Esophagus muscularis mucosa (tissue), 4 donors: ENCODE measurements around the gene ORM2. TPM values are rescaled to one million over a fixed set of nuclear protein-coding genes. Genes with fewer than 3 reads are reported as not detected.

Experiments
- DNase-seq: peaks from one replicate; pipeline ENCODE4 v3.0.0-alpha.2; 2017; ENCODE audit errors: extremely low spot score
- H3K27ac ChIP-seq, 4 donors: fragments of 200-600 bp; sonication (generic); replicated peaks in 1 of 4; 1 replicate in 3 of 4; 2 replicates in 1 of 4; pipeline ENCODE4 v1.5.1; 2016 to 2019; ENCODE audit warnings: mild to moderate bottlenecking in 1 of 4
- H3K27me3 ChIP-seq, 4 donors: fragments of 200-600 bp; sonication (generic); one replicate each; pipeline versions ENCODE4 v1.5.1 to v1.6.0; 2016 to 2019
- H3K36me3 ChIP-seq, 4 donors: fragments of 200-600 bp; sonication (generic); one replicate each; pipeline ENCODE4 v1.5.1; 2016 to 2019
- H3K4me1 ChIP-seq, 4 donors: fragments of 200-600 bp; sonication (generic); one replicate each; pipeline ENCODE4 v1.5.1; 2016 to 2019
- H3K4me3 ChIP-seq, 4 donors: fragments of 200-600 bp; sonication (generic); 1 replicate in 2 of 4; 2 replicates in 2 of 4; pipeline ENCODE4 v1.5.1; 2016 to 2019; ENCODE audit warnings: mild to moderate bottlenecking in 4 of 4, moderate library complexity in 1 of 4
- H3K9me3 ChIP-seq, 4 donors: fragments of 200-600 bp; sonication (generic); 1 replicate in 3 of 4; 2 replicates in 1 of 4; pipeline ENCODE4 v1.5.1; 2016 to 2019
- EP300 ChIP-seq: sonication (generic); formaldehyde crosslinking; IDR thresholded peaks from one replicate; pipeline ENCODE4 v1.6.1; 2017; ENCODE audit warnings: antibody characterized with exemption
- POLR2A ChIP-seq: fragments of 450-650 bp; IDR thresholded peaks from one replicate; pipeline ENCODE4 v1.6.1; 2017; ENCODE audit warnings: antibody characterized with exemption, moderate library complexity, mild to moderate bottlenecking, low read depth
- POLR2AphosphoS5 ChIP-seq, 2 donors: sonication (generic); formaldehyde crosslinking; IDR thresholded peaks; one replicate each; pipeline ENCODE4 v1.6.1; 2017; ENCODE audit warnings: antibody characterized with exemption in 2 of 2
- WGBS: methylation state at CpG from one replicate; pipeline ENCODE4 v1.1.5; 2018; 5-methylcytosine and 5-hydroxymethylcytosine counted together
- intact Hi-C: fragments of 100-400 bp; cut with DNase I; formaldehyde crosslinking; loops from one replicate; pipeline ENCODE4 v1.15.1; 2023
- total RNA-seq, 4 donors: library from RNA; depleted of rRNA; stranded (reverse); fragments of >200 nt; gene quantifications; one replicate each; pipeline versions ENCODE4 v1.1.0 to v1.2.1, GENCODE V29; 2016
- TF ChIP-seq, protein P1 (sequence below), 3 experiments: fragments of 200-600 bp in 2 of 3; fragments of 450-650 bp in 1 of 3; sonication (generic) in 2 of 3; IDR thresholded peaks; one replicate each; pipeline ENCODE4 v1.5.1; 2017 to 2019; ENCODE audit warnings: antibody characterized with exemption in 3 of 3, mild to moderate bottlenecking in 2 of 3, moderate library complexity in 1 of 3

ORM2 gene
- total RNA-seq, 4 donors from 2014 or later: not detected

GRCh38 chr9:114373960-114374730, 44.5 kb downstream of the ORM2 start:
- H3K9me3 ChIP-seq: no peaks in the 10 kb centered on the region
- H3K4me3 ChIP-seq: no peak overlapping the region
- no peaks in the 10 kb centered on the region for H3K27me3 ChIP-seq
- WGBS: 86% methylated on average over 9 of the region's 16 CpGs
- DNase-seq: no peak
- H3K36me3 ChIP-seq: peaks cover 9 to 72% (median 33%) of the 10 kb centered on the region in 4 donors
- intact Hi-C loops: no loop called here
- TF ChIP-seq, protein P1, sequence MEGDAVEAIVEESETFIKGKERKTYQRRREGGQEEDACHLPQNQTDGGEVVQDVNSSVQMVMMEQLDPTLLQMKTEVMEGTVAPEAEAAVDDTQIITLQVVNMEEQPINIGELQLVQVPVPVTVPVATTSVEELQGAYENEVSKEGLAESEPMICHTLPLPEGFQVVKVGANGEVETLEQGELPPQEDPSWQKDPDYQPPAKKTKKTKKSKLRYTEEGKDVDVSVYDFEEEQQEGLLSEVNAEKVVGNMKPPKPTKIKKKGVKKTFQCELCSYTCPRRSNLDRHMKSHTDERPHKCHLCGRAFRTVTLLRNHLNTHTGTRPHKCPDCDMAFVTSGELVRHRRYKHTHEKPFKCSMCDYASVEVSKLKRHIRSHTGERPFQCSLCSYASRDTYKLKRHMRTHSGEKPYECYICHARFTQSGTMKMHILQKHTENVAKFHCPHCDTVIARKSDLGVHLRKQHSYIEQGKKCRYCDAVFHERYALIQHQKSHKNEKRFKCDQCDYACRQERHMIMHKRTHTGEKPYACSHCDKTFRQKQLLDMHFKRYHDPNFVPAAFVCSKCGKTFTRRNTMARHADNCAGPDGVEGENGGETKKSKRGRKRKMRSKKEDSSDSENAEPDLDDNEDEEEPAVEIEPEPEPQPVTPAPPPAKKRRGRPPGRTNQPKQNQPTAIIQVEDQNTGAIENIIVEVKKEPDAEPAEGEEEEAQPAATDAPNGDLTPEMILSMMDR (IDR thresholded peaks at IDR 0.05): no peak
- TF ChIP-seq POLR2AphosphoS5 (IDR thresholded peaks at IDR 0.05) (no peak), POLR2A (no peak), EP300 (no peak)
- H3K4me1 ChIP-seq: peaks cover 14 to 27% (median 21%) of the 10 kb centered on the region in 4 donors
- H3K27ac ChIP-seq: no peak overlapping the region

GRCh38 chr9:114374936-114375335, 45.3 kb downstream of the ORM2 start:
- Histone ChIP-seq H3K36me3 (peaks cover 9 to 73% (median 39%) of the 10 kb centered on the region in 4 donors), H3K27me3 (no peaks in the 10 kb centered on the region), H3K4me1 (peaks cover 14 to 27% (median 21%) of the 10 kb centered on the region in 4 donors), H3K27ac (no peak overlapping the region), H3K9me3 (no peaks in the 10 kb centered on the region), H3K4me3 (no peak overlapping the region)
- no peak for DNase-seq
- intact Hi-C loops: no loop called here
- 83% methylated on average over 9 of the region's 9 CpGs for WGBS
- TF ChIP-seq, protein P1 (IDR thresholded peaks at IDR 0.05): no peak
- TF ChIP-seq POLR2AphosphoS5 (IDR thresholded peaks at IDR 0.05) (no peak), POLR2A (no peak), EP300 (no peak)

- TF ChIP-seq POLR2AphosphoS5 (IDR thresholded peaks at IDR 0.05): no peak
- TF ChIP-seq POLR2A: no peak
- TF ChIP-seq, protein P1 (IDR thresholded peaks at IDR 0.05): no peak
- no peak for TF ChIP-seq EP300
- Histone ChIP-seq H3K27me3 (no peaks in the 10 kb centered on the region), H3K4me1 (peaks cover 14 to 27% (median 19%) of the 10 kb centered on the region in 4 donors), H3K36me3 (peaks cover 9 to 74% (median 43%) of the 10 kb centered on the region in 4 donors), H3K4me3 (no peak overlapping the region), H3K9me3 (no peaks in the 10 kb centered on the region), H3K27ac (no peak overlapping the region)
- intact Hi-C loops: no loop called here
- DNase-seq: no peak
- 87% methylated on average over 9 of the region's 9 CpGs for WGBS
Measured at GRCh38 chr9:114375386-114376175, 45.9 kb downstream of the ORM2 start.

DNA sequence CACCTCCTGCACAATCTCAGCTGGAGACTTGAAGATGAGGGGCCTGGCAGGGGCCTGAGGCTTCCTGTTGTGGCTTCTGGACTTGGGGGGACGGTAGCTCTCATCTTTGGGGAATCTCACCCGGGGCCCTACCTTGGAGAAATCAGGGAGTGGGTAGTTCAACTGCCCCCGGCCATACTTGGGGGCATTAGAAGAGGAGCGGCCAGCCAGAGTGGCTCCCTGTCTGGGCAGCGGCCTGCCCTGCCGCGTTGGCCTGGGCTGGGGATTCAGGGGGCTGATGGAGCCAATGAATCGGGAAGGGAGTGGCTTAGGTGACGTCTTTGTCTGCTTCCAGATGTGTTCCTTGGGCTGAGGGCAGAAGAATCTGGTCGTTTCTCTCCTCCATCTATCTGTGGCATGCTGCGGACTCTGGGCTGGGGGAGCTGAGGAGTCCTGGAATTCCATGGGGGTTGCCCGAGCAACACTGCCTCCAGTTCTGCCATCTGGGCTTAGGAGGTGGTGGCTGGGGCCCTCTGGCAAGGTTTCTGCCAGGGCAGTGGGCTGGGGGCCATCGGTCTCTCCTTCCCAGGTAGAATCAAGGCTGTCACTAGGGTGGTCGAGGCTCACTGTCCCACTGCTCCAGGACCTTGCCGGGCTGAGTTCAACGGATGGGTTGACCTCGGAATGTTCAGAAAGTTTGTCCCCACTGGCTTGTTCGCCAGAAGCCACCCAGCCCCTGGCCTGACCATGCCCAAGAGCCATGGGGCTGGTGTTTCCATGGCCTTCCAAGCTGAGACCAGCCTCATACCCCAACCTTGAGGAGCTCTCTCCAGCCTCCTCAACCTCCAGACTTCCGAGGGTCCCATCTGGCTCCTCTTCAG, 47.1 kb downstream of the ORM2 start:
- no peak for TF ChIP-seq POLR2A
- no peak for TF ChIP-seq EP300
- TF ChIP-seq POLR2AphosphoS5 (IDR thresholded peaks at IDR 0.05): no peak
- TF ChIP-seq, protein P1 (IDR thresholded peaks at IDR 0.05): no peak
- no peak for DNase-seq
- Histone ChIP-seq H3K27ac (no peak overlapping the region), H3K36me3 (peaks cover 9 to 82% (median 49%) of the 10 kb centered on the region in 4 donors), H3K4me1 (peaks cover 12 to 22% (median 16%) of the 10 kb centered on the region in 4 donors), H3K27me3 (no peaks in the 10 kb centered on the region), H3K4me3 (no peak overlapping the region), H3K9me3 (no peaks in the 10 kb centered on the region)
- whole genome bisulfite sequencing: 94% methylated on average over 16 of the region's 19 CpGs
- intact Hi-C loops: no loop called here
